Activated CD4-positive, alpha-beta T cell treated with anti-CD3 and anti-CD28 coated beads, Interleukin-2, amount 50 U/mL, for 16 hours (primary cell): ENCODE data around the gene DYNLT5.
"Not testable (repeated sequence)": the region's sequence is repeated elsewhere in the genome, so short reads cannot be mapped to it uniquely, and the experiment has no call there.

Source experiments
- DNase-seq: peaks from one replicate; pipeline ENCODE4 v3.0.0-alpha.2; 2020

Gene DYNLT5

DNA sequence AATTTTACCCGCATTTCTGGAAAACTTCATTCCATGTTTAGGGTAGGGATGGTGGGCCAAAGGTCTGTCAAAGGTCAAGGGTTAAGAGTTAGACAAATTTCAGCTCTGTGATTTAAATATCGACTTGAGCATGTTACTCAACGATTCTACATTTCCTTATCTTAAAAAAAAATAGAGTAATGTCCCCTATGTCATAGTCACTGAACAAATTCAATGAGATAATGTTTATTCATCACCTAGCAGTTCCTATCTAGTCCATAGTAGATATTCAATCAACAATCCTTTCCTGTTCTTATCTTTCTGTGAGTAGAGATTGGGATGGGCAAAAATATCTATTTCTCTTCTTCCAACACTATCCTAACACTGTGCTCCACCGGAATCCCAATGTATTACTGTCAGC lies 1.1 kb upstream of the DYNLT5 start:
- DNase-seq: no peak

DNA sequence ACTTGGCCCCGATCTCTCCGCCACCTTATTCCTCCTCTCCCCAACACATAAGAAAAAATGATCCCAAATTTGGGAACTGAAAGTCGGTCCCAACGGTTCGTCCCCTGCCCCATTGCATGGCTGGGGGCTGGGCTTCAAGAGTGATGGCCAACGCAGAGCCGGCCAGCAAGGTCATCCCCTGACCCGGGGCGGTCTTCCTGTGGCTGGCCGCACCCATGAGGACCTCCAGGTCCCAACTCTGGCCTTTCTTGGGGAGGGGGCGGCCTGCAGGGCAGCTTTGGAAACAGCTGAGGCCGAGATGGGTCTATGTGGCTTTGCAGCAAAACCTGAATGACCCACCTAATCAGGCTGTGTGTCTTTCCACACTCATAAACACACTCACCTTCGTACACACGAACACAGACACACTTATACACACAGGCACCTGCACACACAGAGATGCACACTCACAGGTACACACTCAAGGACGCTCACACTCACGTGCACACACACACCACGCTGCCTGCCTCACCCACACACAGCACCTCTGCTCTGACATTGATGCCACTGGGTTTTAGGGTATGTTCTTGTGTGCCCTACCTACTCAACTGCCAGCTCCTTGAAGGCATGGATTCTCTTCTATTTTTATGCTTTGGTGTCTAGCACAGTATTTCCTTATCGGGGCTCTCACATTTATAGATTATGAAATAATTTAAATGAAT lies 562 bp downstream of the DYNLT5 start:
- no peak for DNase-seq

- DNase-seq: no peak
Observed at GRCh38 chr1:66757722-66758240, 5.5 kb downstream of the DYNLT5 start.

DNA sequence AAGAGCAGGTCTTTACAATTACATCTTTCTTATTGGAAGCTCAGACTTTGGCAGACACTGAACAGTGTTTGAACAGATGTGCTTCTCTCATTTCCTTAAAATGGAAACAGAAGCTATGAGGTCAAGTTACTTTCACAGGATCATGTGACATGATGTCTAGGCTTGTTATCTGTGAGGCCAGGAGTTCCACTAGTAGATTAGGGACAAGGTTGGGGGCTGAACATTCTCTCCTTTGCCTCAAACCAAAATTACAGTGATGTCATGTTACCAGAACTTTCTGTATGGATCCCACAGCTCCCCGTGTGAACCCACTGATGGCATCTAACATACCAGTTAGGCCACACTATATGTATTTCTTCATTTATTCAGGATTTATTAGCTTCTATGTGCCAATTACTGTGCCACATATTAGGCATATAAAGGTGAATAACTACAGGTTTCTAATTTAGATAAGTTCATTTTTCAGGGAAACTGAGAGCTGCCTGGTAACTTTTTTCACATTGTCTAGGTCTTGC lies 6.0 kb downstream of the DYNLT5 start:
- no peak for DNase-seq

DNA sequence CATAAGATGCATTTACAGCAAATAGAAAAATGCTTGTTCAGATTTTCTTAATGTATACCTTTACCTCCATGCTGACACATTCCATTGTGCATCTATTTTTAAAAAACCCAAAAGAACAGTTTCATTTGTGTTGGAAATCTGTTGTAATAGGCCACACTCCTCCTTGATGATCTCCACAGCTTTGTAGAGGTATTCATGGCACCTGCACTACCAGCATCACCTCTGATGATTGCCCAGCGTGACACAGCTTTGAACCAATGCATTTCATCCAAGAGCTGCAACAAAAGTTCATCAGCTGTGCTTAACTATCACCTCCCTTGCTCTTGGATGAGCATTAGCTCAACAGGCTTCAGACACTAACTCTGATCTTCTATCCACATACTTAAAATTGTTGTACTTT lies 8.2 kb downstream of the DYNLT5 start:
- DNase-seq: no peak

DNA sequence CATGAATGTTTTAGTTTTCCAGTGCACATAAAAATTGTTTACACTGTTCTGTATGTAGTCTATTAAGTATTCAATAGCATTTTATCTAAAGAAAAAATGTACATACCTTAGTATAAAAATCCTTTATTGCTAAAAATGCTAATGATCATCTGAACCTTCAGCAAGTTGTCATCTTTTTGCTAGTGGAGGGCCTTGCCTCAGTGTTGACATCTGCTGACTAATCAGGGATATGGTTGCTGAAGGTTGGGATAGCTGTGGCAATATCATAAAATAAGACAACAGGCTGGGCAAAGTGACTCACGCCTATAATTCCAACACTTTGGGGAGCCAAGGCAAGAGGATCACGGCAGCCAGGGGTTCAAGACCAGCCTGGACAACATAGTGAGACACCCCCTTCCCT lies 9.0 kb downstream of the DYNLT5 start:
- no peak for DNase-seq

DNA sequence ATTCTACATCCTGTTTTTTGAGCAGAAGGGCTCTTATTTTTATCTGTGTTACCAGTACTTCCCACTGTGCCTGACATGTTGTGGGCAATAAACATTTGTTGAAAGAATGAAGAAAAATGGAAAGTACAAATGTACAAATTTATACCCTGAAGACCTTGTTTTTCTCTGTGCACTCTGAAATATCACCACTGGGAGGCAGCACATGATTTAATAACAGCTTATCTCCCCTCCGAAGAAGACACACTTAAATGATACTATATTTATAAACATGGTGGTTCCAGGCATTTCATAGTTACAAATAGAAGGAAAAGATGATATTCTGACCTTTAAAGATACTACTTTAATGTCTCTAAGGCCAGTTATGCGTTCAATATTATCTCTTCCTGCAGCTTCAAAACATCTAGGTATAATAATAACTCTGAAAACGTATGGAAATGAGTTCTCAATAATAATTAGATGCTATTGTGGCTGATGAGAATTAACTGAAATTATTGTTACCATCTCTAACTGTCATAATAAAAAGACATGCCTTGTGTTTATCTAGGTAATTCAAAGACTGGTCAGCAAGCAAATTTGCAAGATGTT lies 12.8 kb downstream of the DYNLT5 start:
- peak; percentile 69 for DNase-seq

DNA sequence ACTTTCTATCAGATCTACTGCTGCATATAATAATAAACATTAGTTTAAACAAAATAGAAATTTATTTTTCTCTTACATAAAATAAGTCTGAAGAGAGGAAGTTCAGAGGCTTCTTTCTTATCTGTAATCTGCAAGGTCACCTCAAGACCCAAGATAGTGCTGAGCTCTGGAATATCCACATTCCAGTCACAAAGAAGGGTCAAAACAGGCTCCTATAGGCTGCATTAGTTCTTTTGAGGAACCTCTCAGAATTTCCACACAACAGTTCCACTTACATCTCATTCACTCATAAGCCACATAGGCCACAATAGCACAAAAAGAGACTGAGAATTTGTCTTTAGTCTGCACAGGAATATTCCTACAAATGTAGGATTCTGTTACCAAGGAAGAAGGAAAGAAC lies 15.4 kb downstream of the DYNLT5 start:
- no peak for DNase-seq

DNA sequence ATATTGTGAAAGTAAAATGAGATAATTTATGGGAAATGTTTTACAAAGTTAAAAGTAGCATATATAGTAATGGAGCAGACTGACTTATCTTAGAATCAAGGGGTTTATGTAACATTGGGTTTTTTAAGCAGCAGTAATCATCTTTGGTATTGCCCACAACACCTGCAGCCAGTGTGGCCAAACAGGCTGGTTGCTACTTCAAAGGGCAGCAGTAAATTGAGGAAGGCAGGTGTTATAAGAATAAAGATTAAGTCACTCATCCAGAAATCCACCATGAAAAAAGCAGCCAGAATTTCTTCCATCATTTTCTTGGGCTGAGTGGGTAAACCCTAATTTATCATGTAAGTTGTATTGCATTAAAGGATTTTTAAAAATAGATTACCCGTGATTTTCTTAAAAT lies 16.7 kb downstream of the DYNLT5 start:
- DNase-seq: no peak

DNA sequence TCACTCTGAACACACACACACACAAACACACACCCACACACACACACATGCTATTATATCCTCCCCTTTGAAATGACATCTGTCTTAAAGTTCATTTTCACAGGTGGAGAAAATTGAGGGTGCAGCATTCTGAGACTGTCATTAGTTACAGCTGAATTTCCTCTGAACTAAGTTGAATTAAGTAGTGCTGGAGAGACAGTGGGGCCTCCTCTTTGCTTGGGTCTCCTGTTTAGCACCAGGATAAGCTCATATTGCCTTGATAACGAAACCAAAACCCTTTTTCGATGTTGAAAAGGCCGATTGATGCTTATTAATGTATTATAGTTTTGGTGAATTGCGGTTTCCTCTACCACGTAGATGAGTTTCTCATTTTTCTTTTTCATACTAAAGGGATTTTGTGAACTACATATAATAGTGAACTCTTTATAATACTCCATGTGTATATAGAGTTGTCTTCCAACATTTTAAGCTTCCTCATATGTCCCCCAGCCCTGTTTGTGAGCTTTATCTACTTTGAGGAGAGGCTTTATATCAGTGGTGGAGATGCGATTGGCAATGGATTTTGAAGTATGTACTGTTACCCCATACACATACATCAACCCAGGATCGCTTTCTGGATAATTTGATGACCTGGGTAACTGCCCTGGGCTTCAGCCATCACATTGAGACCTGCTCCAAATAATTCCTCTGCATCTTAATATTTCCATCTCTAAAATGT lies 17.4 kb downstream of the DYNLT5 start:
- DNase-seq: peak; percentile 39

DNA sequence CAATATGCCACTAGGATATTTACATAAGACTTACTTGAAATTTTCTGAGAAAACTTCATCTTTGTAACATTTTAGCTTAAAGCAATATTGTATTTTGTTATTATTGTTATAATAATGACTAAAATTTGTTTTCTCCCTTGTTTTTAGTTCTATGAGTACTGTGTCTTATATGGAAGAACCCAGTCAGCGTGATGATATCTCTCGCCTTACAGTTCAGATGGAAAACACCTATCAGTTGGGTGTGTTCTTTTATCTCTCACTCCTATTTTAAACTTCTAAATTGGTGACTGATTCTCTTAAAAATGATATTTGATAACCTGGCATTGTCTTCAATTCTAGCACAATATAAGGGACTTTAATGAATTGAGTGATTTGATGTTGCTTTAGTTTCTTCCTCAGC lies 18.0 kb downstream of the DYNLT5 start:
- no peak for DNase-seq

DNA sequence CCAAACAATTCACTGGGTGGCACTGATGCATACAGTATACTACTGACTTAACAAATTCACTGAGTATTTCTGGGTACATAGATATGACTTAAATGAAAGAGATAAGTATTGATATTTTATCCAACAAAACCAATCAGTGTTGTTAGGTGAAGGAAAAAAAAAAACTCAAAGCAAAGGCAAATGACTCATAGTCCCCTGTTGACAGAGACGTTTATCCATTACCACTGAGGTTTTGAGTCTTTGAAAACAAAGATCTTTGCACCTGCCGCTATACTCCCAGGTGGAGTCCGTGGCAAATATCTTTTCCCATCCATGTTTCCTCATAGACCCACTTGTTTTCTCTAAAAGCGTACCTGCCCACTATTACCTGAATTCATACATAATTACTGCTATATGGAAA lies 18.4 kb downstream of the DYNLT5 start:
- DNase-seq: no peak

GRCh38 chr1:66773227-66773626 lies 21.0 kb downstream of the DYNLT5 start:
- DNase-seq: no peak

- no peak for DNase-seq
Observed at GRCh38 chr1:66774438-66774837, 22.2 kb downstream of the DYNLT5 start.

DNA sequence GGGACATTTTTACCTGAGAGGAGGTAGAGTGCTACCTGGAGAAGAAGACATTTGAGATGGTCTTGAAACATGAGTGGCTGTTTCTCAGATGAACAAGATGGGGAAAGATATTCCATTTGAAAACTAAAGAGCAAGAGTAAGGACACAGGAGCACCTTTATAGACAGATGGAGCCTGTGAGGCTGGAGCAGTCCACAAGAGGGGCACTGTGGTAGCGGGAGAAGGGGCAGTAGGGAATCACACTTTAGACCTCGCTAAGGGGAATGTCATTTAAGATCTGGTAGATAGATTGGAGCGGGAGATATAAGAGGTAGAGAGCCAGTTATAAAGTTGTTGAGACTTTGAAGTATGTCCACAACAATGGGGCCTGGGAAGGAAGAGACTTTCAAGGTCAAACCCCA lies 23.4 kb downstream of the DYNLT5 start:
- no peak for DNase-seq

- DNase-seq: no peak
Observed at GRCh38 chr1:66777831-66778230, 25.6 kb downstream of the DYNLT5 start.

GRCh38 chr1:66778266-66778665 lies 26.0 kb downstream of the DYNLT5 start:
- no peak for DNase-seq

DNA sequence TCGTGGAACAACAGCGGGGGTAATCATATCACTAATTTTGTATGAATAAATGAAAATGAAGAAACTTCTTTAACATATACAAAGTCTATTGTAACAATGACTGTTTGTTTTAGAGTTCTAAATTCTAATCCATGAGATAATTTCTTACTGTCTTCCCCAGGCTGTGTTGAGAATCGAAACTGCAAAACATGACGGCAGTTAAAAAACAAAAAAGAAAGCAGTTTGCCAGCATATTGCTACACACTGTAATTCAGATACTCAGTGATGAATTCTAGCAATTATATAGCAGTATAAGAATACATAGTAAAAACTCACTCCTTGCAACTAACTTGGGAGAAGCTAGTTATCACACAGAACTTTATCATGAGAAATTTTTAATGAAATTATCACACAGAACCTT lies 26.7 kb downstream of the DYNLT5 start:
- no peak for DNase-seq

- DNase-seq: no peak
Observed at GRCh38 chr1:66779475-66780078, 27.3 kb downstream of the DYNLT5 start.

DNA sequence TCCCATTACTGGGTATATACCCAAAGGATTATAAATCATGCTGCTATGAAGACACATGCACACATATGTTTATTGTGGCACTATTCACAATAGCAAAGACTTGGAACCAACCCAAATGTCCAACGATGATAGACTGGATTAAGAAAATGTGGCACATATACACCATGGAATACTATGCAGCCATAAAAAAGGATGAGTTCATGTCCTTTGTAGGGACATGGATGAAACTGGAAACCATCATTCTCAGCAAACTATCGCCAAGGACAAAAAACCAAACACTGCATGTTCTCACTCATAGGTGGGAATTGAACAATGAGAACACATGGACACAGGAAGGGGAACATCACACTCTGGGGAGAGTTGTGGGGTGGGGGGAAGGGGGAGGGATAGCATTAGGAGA lies 33.5 kb downstream of the DYNLT5 start:
- not testable (repeated sequence) for DNase-seq

DNA sequence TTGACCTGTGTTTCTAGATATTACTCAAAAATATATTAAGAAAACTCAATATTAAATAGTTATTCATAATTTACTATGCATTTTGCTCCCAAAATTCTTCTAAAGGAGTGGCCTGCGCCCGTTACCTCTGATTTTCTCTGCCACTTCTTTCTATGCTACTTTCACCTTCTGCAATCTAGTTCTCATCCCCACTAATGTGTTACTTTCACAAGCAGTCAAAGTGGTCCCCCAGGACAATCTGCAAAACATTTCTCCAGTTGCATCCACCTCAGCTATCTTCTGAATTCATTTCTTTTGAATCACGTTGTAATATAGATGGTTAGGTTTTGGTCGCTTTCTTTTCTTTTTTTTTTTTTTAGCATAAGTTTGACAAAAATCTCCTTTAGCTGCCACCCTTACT lies 35.4 kb downstream of the DYNLT5 start:
- DNase-seq: peak; percentile 34

- DNase-seq: peak; percentile 74
Observed at GRCh38 chr1:66788231-66788939, 36.1 kb downstream of the DYNLT5 start.
